ENCODE results near the gene DRD2.

Gene DRD2

DNA sequence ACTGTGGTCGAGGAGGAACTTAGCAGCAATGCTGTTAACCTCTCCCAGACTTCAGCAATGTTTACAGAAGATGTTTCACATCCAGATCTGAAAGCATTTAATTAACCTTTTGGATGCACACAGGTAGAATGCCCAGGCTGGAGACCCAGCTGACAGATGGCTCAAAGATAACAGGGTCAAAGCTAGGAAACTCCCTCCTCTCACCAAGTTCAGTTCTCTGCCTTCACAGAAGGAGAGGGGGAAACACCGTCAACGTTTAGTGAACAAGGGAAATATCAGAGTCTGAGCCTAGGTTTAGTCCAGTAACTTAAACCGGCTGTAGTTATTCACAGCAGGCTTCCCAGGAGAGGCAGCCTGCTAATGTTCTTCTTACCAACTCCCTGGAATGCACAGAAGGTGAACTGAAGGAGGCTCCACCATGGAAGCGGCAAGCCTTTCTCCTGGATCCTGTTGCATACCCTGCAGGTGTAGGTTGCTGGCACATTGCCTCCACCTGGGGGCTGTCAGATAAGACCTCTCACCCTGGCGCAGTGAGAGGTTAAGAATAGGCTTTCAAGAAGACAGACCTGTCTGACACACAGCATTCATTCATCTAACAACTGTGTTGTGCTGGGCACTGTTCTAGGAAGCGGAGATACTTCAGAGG is 111.1 kb downstream of the DRD2 start:
- DNase-seq: no peak

DNA sequence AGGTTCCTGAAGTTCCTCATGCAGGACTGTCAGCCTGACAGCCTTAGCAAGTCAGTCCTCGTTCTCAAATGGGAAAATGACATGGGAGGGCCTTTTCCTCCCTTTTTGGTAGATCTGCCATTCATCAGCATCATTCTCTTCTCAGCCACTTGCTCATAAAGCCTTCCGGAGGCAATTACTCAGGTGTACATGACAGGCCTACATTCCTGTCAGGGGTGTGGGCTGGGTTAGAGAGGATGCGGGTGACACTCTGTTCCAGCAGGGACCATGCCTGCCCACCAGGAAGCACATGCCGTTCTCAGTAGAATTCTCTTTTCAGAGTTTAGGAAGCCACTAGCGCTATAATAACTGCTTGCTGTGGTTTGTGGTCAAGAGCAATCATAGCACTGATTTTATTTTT is 111.8 kb downstream of the DRD2 start:
- no peak for DNase-seq

Measured in NCI-H2029 (cell line).